HG03095 (cell line): Measurements from ENCODE around the gene NPAS2.

ENCODE experiments used
- ATAC-seq: cut with Tn5 transposase; IDR thresholded peaks from one replicate; pipeline ENCODE4 v1.9.1; 2021; ENCODE audit warnings: moderate library complexity; ENCODE audit not compliant: unreplicated experiment

The NPAS2 gene

DNA sequence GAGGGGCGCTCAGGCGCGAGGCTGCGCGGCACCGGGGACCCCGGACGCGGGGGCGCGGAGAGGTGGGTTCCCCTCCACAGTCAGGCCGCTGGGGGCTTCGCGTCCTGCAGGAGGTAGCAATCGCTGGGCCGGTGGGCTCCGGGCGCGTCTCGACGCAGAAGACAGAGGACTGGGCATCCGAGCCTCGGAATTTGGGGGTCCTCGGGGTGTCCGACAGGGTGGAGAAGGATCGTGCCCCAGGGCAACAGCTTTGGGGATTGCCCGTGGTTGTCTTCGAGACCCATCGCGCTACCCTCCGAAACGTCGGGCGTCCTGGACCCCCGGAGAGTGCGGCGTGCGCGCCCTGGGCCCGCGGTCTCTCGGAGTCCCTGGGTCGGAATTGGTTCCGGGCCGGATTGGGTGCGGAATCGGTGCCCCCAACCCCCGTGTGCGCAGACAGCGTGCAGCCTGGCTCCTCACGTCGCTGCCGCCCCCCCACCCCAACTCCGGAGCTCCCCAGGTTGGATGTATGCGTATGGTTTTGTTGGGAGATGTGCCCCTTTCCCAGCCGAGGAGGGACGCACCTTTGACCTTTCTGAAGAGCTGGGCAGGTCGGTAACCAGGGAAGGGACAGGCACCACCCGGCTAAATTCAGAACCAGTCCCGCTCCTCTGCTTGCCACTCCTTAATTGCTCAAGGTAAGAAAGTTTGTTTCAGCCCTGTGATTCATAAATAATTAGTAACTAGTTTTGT is 750 bp downstream of the NPAS2 start:
- no peak for ATAC-seq

DNA sequence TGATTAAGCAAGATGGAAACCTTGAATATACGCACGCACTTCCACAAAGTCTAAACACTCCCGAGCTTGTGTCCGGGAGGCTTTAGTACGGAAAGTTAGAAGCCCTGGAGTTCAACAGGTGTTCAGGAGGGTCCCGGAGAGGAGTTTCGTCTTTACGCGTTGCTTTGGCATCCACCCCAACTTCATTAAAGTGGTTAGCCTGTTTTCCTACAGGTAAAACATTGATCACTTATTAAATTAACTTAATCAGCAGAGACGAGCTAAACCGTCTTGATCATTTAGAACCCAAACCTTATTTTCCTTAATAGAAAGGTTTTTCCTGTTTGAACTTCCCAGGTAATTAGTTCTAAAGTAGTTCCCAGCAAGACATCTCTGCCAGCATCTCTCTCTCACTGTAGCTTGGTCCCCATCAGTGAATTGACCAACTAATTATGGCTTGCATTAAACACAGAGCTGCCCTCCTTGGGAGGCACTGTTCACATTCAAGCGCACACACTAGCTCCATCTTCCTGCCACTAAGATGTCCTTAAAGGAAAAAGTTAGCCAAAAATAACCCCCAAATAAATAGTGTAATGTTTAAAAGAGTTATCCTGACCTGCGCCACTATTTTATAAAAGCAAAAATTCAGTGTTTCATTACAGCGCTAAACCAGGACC is 1.4 kb downstream of the NPAS2 start:
- no peak for ATAC-seq

DNA sequence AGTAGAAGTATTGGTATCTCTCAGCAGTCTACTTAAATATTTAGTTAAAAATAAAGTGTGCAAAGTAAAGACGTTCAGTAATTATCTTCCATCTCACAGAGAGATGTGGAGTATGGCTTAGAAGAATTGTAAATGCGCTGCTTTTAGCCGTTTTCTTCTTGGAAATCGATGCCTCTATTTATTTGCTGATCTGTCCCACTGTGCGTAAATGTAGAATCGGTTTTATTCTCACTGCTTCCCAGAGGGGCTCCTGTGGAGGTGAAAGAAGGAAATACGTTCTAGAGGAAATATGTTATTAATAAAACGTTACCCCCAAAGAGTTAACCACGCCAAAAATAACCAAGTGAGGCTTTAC is 1.9 kb downstream of the NPAS2 start:
- no peak for ATAC-seq

DNA sequence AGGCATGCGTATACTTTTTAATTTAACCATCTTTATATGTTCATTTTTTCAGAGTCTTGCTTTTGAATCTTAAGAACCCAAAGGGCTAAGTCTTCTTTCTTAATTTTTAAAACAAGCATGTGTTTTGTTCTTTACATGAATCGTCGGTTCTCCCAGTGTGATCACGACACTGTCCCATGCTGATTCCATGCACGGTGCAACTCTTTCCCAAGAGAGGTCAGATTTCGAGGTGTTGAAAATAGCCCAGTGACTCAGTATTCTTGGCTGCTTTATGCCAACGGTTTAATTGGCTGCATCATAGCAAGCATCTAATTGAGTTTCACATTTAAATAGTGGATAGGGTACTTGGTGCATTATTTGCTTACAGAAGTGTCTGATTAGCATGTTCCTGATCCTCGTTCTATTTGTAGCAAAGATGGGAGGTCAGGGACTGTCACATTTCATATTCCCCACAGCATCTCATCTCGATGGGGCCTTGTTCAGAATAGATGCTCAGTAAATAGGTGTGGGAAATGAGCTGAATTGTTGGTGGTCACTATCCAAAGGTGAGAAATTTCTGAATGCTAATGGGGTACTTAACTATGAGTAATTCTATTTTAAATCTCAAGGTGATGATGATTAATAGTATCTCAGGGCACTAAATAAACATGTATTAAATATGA is 2.8 kb downstream of the NPAS2 start:
- no peak for ATAC-seq

DNA sequence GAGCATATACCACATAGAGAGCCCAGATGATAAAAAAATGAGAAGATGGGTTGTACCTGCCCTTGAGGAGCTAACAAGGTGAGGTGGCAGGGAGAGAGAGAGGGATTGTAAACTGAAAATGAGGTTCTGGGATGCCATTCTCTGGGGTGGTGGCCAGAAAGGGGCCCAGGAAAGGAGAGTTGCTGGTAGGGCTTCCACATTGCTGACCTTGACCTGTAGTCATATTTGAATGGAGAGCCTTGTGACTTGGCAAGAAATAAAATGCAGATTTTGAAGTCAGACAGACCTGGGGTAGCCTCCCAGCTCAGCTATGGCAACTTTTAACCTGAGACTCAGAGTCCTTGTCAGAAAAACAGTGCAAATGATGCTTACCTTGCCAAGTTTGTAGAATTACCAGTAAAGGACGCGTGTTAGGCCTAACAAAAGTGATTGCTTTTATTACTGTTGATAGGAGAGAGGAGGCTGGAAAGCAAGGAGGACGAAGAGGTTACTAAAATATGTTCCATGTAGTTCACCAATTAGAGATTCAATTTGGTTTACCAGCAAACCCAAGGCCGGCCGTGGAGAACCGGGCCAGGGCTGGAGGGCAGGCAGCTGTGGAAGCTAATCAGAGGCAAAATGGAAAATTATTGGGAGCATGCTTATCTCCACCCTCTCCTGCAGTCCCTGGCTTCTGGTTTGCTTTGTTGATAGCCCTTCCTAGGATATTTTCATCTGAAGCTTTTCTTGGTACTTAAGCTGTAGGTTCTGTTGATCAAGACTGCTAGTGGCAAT is 3.9 kb downstream of the NPAS2 start:
- ATAC-seq = no peak

DNA sequence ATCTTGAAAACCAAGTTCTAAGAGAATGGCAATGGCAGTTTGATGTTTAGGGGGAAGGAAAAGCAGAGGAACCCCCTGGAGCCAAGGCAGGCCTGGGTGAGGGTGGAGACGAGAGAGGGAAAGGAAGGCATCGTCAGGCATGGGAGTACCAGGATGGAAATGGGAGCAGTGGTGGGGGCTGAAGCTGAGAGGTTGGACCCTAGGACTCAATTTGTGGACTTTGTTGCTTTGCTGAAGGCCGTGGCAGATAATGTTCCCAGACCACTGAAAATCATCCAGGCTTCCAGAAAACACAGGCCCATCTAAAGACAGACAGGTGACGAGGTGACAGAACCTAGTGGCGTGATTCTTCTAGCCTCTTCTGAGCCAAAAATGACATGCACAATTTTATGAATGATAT is 4.9 kb downstream of the NPAS2 start:
- no peak for ATAC-seq

DNA sequence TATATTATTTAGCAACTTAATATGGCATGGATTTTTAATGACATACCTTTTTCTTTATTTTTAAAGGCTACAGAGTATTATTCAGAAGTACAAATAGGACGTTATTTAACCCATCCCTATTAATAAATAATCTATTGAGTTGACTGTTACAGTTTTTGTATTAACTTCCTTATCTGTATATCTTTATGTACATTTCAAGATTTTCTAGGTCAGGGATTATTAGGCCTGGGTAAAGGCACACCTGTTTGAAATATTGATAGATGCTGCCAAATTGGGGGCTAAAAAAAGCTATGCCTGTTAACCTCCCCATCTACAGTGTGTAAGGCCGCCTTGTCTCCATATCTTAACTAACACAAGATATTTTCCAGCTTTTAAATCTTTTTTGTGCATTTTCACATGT is 6.6 kb downstream of the NPAS2 start:
- ATAC-seq = no peak

DNA sequence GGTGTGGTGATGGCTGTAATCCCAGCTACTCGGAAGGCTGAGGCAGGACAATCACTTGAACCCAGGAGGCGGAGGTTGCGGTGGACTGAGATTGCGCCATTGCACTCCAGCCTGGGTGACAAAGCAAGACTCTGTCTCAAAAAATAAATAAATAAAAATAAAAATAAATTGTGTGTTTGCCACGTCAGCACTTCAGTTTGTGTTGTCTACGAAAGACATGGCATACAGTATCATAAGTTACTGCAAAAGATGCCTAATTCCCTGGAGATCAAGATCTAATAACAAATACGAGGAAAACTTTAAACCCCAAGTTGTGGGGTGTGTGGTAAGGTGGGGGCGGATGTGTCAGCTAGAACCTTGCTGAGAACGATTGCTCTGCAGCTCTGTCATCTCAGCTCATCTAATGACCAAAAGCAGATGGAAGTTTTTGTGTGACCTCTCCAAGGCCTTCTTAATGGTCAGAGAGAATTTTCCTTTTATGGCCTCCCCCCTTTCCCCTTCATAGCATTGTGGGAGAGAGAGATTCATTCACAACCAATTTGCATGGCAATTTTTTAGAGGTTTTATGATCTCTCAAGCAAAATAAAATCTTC is 11.3 kb downstream of the NPAS2 start:
- ATAC-seq = no peak

DNA sequence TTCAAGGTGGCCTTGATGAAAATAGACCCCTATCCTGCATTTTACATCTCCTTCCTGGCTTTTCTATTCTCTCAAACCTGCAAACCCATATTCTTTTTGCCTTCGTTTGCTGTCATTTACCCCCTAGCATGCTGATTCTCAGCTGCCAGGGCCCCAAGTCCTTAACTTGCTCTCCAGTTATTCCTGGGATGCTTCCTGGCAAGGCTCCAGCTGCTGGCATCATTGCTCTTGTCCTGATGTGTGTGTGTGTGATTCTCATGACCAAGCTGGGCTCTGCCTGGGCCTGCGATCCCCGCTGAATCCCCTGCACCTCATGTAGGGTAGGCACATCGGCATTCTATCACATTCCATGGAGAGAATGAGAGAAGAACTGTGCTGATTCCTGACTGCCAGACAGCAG is 11.9 kb downstream of the NPAS2 start:
- ATAC-seq = no peak

DNA sequence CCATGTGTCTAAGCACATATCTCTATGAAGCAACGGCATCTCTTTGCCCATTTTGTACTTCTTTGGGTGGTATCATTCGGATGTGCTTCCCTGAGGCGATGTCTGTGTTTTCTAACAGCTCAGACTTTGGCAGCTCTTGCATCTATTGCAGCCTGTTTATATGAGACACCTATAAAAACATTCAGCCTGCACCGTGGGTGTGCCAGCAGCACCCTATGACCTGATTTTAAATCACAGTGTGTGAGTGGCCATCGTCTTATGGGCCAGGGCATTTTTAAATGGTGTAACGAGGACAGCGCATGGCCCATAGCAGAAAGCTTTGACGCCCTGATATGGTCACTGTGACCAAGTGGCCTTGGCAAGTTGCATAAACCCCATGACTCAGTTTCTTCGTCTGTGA is 12.9 kb downstream of the NPAS2 start:
- ATAC-seq = no peak

DNA sequence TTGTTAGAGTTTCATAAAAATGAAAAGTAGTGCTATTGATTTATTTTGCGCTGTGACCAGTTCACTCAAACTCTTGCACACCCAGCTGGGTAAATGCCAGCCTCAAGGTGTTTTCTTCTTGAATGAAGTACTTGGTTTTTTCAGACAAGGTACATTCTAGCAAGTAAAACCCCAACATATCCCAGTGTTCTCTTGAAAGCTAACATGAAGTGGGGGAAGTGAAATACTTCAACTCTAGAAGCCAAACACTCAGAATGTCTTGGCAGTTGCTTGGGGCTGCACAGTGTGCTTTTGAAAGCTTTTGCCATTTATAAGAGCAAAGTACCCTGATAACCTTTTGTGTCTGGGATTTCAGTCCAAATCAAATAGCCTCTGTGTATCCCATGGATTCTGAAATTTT is 13.4 kb downstream of the NPAS2 start:
- ATAC-seq = no peak

DNA sequence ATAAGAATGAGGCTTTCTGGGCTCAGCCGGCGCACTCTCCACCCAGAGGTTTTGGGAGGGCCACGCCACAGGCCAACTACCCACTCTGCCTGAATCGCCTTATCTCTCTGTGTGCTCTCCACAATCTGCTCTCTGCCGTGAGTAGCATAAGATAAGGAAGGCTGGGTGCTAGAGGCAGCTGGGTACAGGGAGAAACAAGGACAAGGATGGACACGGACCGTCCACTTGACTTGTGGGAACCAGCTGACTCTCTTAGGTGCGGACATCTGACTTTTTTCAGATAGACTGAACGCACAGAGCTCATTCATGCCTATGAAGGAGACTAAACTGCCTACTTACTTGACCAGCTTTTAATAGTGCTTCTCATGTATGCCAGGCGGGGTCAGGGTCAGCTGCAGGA is 14.3 kb downstream of the NPAS2 start:
- no peak for ATAC-seq

DNA sequence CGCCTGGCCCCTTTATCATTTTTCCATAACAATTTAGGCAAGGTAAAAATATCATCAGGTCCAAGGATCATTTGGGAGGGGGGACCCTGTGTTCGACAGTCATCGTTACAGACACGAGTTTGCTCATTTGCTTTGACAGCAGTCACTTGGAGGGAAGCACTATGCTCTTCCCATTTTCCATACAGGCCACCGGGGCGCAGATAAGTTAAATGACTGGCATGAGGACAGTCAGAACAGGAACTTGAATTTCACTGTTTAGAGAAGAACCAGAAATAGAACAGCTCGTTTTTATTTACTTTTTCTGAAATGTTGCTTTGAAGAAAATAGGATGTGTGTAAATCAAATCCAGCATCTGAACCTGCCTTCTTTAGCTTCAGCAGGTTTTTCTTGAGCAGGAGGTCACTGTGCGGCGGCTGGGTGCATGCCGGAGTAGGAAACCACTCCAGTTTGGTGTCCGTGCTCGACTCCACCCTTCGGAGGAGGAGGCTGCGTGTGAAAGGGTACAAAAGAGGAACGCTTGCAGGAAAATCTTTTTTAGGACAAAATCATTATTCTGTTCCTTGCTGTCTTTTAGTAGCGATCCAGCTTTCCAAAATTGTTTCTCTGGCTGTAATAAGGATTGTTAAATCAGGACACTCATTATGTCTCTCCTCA is 15.2 kb downstream of the NPAS2 start:
- ATAC-seq = no peak

DNA sequence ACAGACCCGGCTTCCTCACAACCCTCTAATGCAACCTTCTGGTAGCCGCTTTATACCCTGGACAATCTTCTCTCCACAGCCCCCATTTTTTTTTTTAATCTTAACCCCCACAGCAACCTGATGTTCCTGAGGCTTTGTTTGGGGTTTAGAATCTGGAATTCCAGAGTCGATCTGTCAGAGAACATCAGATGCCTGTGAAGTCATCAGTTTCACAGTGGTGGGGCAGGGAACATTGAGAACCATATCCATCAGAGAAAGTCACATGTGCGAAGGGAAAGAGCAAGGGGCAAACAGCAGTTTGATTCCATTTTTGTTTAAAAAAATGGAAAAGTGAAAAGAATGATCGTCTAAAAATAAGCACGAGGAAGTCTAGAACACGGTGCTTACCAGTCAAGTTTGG is 20.6 kb downstream of the NPAS2 start:
- no peak for ATAC-seq

DNA sequence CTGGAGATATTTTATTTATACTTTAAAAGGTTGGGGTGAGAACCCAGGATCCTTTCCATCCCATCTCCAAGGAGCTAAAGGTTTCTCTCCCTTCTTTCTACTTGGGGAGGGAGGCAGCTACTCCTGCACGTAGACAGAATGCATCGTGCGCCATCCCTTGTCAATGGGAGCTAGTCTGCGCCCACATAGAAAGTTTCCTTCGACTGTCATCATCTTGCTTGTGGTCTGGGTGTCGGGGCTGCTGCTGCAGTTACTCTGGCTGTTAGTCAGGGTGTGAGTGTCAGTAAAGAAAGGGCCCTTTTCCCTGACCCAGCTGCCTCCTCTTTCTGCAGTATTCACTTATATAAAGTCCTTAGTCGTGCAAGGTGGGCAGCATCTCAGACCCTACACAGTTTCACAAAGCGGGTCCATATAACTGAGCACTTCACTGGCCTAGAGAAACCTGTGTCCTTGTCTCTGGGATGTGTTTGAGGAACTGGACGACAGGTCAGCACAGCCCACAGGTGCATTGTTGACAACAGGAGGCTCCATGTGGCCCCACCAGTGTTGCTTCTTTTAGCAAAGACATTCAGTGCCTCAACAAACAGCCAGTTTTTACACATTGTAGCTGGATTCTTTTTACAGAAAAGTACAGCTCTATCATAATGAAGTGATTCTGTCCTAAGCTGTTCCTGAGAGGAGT is 22.4 kb downstream of the NPAS2 start:
- ATAC-seq = no peak

DNA sequence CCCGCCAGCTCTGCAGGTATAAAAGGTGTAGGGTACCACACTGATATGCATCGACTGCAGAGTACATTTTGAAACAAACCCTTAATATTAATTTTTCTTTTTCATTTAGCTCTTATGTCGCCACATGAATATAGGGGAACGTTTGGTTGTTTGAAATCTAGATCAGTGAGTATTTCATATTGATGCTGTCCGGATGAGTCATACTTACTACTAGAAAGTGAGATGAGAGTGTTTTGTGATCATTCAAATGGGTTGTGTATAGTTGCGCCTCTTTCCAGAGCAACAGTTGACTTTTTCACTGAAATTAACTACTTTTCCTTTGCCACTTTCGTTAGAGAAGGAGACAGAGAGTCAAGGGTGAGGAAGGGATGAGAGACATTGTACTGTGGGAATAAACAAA is 24.6 kb downstream of the NPAS2 start:
- ATAC-seq = no peak

DNA sequence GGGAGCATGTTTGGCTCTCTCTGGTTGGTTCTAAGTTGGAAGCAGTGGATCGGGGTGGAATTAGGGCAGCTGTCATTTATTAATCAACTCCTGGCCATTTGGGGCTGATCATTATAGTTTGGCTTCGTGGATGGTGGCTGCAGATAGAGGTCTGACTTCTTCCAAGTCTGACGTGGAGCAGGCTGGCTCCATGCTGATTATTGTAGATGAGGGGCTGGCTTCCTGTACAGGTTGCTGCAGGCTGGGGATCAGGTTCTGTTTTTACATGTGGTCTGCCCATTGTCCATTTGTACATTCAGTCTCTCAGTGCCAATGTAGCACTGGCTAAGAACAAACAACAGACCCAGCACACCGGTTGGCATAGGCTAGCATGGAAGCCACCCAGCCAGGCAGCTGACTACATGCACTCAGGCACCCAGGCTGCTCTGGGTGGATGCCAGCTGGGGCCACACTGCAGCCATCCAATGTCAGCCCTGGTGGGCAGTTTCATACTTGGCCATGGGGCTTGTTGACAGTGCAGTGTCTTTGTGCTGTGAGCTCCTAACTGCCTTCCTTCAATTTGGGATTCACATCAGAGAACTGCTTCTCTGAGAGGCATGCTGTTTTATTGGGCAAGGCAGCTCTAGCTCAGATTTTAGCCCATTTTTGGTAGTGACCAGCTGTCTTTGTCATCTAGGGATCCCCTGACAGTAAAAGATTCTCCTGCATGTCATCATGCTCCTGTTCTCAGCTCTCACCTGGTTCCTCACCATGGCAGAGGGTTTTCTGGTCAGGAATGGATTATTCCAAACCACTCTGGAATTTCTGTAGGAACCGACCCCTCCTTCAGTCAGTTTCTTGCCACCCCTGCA is 25.4 kb downstream of the NPAS2 start:
- ATAC-seq = no peak

DNA sequence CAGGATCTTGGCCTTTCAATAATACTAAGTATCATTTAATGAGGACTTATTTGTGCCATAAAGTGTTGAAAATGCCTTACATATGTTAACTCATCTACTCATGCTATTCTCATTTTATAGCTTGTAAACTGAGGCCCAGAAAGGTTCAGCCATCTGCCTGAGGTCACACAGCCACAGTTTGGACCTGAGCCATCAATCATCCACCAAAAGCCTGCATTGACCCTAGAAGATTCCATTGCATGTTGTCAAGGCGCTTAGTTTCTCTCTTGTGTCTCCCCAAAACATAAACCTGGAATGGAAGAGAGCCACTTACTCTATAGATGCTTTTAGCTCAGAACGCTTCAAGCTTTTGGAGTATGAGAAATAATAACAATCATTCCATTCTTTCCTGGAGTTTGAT is 26.8 kb downstream of the NPAS2 start:
- ATAC-seq = no peak

DNA sequence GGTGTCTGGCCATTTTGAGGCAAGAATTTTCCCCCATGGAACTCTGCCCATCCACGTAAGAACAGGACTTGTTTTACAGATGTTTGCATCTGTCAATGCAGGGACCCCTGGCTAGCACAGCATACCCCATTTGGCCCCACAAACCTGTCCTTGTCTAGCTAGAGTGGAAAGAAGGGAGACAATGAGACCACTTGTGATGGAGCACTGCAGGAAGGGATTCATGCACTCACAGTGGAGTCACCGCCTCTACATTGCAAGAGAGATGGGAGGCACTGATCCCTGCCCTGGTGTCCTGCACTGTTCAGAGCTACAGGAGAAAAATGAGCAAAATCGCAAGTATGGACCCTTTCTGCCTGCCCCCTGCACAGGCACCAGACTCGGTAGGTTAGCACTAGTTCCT is 32.5 kb downstream of the NPAS2 start:
- no peak for ATAC-seq
